Hepatocyte (in vitro differentiated cells): Measurements from ENCODE around the gene AUTS2. TPM values are rescaled to one million over a fixed set of nuclear protein-coding genes. Genes with fewer than 3 reads are reported as not detected.

Experiments
- DNase-seq: peaks from one replicate; pipeline ENCODE4 v3.0.0-alpha.2; 2016; ENCODE audit warnings: low spot score
- H2AFZ ChIP-seq: fragments of 200-600 bp; sonication (generic); 2 replicates; pipeline ENCODE4 v1.6.0; 2016; ENCODE audit warnings: antibody characterized with exemption, mild to moderate bottlenecking
- H3K27ac ChIP-seq: fragments of 200-600 bp; sonication (generic); 2 replicates; pipeline ENCODE4 v1.5.1; 2016; ENCODE audit warnings: mild to moderate bottlenecking
- H3K27me3 ChIP-seq: fragments of 200-600 bp; sonication (generic); 2 replicates; pipeline ENCODE4 v1.6.1; 2016
- H3K36me3 ChIP-seq: fragments of 200-600 bp; sonication (generic); replicated peaks from 2 replicates; pipeline ENCODE4 v1.5.1; 2016; ENCODE audit warnings: low read depth; ENCODE audit not compliant: insufficient read depth
- H3K4me1 ChIP-seq: fragments of 200-600 bp; sonication (generic); 2 replicates; pipeline ENCODE4 v1.5.1; 2016; ENCODE audit warnings: mild to moderate bottlenecking, moderate library complexity; ENCODE audit not compliant: insufficient read depth
- H3K4me2 ChIP-seq: fragments of 200-600 bp; sonication (generic); 2 replicates; pipeline ENCODE4 v1.6.0; 2016
- H3K4me3 ChIP-seq: fragments of 200-600 bp; sonication (generic); 2 replicates; pipeline ENCODE4 v1.5.1; 2016; ENCODE audit warnings: mild to moderate bottlenecking
- H3K79me2 ChIP-seq: fragments of 200-600 bp; sonication (generic); 2 replicates; pipeline ENCODE4 v1.6.0; 2017; ENCODE audit warnings: mild to moderate bottlenecking
- H3K9me2 ChIP-seq: fragments of 200-600 bp; sonication (generic); replicated peaks from 2 replicates; pipeline ENCODE4 v1.6.0; 2017; ENCODE audit warnings: mild to moderate bottlenecking; ENCODE audit not compliant: insufficient read depth
- H3K9me3 ChIP-seq: fragments of 200-600 bp; sonication (generic); 2 replicates; pipeline ENCODE4 v1.5.1; 2016; ENCODE audit warnings: low read depth, mild to moderate bottlenecking
- H4K20me1 ChIP-seq: fragments of 200-600 bp; sonication (generic); 2 replicates; pipeline ENCODE4 v1.6.0; 2016; ENCODE audit warnings: mild to moderate bottlenecking; ENCODE audit not compliant: insufficient read depth, poor library complexity, severe bottlenecking
- CTCF ChIP-seq: fragments of 200-600 bp; sonication (generic); IDR thresholded peaks from 2 replicates; pipeline ENCODE4 v1.5.1; 2016; ENCODE audit warnings: antibody characterized with exemption, mild to moderate bottlenecking; ENCODE audit not compliant: poor library complexity
- EZH2 ChIP-seq: fragments of 200-600 bp; sonication (generic); IDR thresholded peaks from 2 replicates; pipeline ENCODE4 v1.6.1; 2016; ENCODE audit warnings: antibody characterized with exemption, mild to moderate bottlenecking, borderline replicate concordance
- EZH2phosphoT487 ChIP-seq: fragments of 200-600 bp; sonication (generic); IDR thresholded peaks from one replicate; pipeline ENCODE4 v1.6.1; 2018; ENCODE audit warnings: antibody characterized with exemption, mild to moderate bottlenecking, low read depth, moderate library complexity; ENCODE audit not compliant: unreplicated experiment, severe bottlenecking
- WGBS: methylation state at CpG from one replicate; pipeline ENCODE4 v1.1.6; 2016; ENCODE audit warnings: low lambda C conversion rate; ENCODE audit errors: missing lambda C conversion rate; 5-methylcytosine and 5-hydroxymethylcytosine counted together
- polyA plus RNA-seq: library from polyadenylated mRNA; unstranded; fragments of >200 nt; fragmentation: Nextera tagmentation; extraction: Ambion mirVana; gene quantifications from 2 replicates; pipeline ENCODE4 v1.2.1, GENCODE V29; 2016
- total RNA-seq: library from RNA; depleted of rRNA; stranded (reverse); fragments of >200 nt; gene quantifications from 2 replicates; pipeline ENCODE4 v1.2.3, GENCODE V29; 2014

Gene AUTS2
- total and polyA plus RNA-seq, 2 experiments from 2014 or later = 34.4 to 40.9 TPM

GRCh38 chr7:70135656-70136055 is 537.4 kb downstream of the AUTS2 start:
- Histone ChIP-seq H3K27me3 (no peaks in the 10 kb centered on the region), H3K79me2 (no peaks in the 10 kb centered on the region), H3K27ac (no peak overlapping the region), H3K9me3 (no peaks in the 10 kb centered on the region), H3K4me3 (no peak overlapping the region), H3K4me2 (no peak overlapping the region), H2AFZ (no peak overlapping the region), H4K20me1 (no peaks in the 10 kb centered on the region), H3K9me2 (no peaks in the 10 kb centered on the region), H3K4me1 (no peaks in the 10 kb centered on the region), H3K36me3 (no peaks in the 10 kb centered on the region)
- DNase-seq = no peak
- TF ChIP-seq CTCF (no peak), EZH2 (no peak), EZH2phosphoT487 (no peak)
- 90% methylated on average over 3 of the region's 3 CpGs for WGBS

GRCh38 chr7:70137126-70137525 is 538.9 kb downstream of the AUTS2 start:
- WGBS = 79% methylated on average over 4 of the region's 4 CpGs

GRCh38 chr7:70142247-70142932 is 544.1 kb downstream of the AUTS2 start:
- Histone ChIP-seq H3K4me1 (peaks cover 6% of the 10 kb centered on the region), H3K27me3 (no peaks in the 10 kb centered on the region), H4K20me1 (no peaks in the 10 kb centered on the region), H3K36me3 (no peaks in the 10 kb centered on the region), H3K79me2 (no peaks in the 10 kb centered on the region), H3K9me3 (no peaks in the 10 kb centered on the region), H3K9me2 (no peaks in the 10 kb centered on the region), H2AFZ (no peak overlapping the region), H3K27ac (no peak overlapping the region), H3K4me3 (no peak overlapping the region), H3K4me2 (no peak overlapping the region)
- no peak for TF ChIP-seq EZH2
- no peak for TF ChIP-seq EZH2phosphoT487
- TF ChIP-seq CTCF = no peak
- DNase-seq = no peak
- WGBS = 85% methylated on average over 4 of the region's 4 CpGs

More at GRCh38 chr7:70137126-70137525, 538.9 kb downstream of the AUTS2 start:
- H4K20me1 ChIP-seq = no peaks in the 10 kb centered on the region
- no peaks in the 10 kb centered on the region for H3K36me3 ChIP-seq
- H3K9me3 ChIP-seq = no peaks in the 10 kb centered on the region
- H3K79me2 ChIP-seq = no peaks in the 10 kb centered on the region
- H3K27ac ChIP-seq = no peak overlapping the region
- H3K4me1 ChIP-seq = no peaks in the 10 kb centered on the region
- H3K9me2 ChIP-seq = no peaks in the 10 kb centered on the region
- no peak for TF ChIP-seq EZH2phosphoT487
- TF ChIP-seq EZH2 = no peak
- no peak for TF ChIP-seq CTCF
- DNase-seq = no peak
- H3K27me3 ChIP-seq = no peaks in the 10 kb centered on the region
- no peak overlapping the region for H3K4me2 ChIP-seq
- H3K4me3 ChIP-seq = no peak overlapping the region
- no peak overlapping the region for H2AFZ ChIP-seq
